DOHH2 (cell line): ENCODE results near the gene PLB1.

Source experiments
- H3F3A ChIP-seq: fragments of 200-600 bp; sonication (generic), shearing (Covaris generic); 2 replicates; pipeline ENCODE4 v1.6.0; 2016; ENCODE audit warnings: antibody characterized with exemption, mild to moderate bottlenecking; ENCODE audit not compliant: control insufficient read depth, insufficient read depth
- H3K27ac ChIP-seq: fragments of 200-600 bp; sonication (generic); 2 replicates; pipeline ENCODE4 v1.5.1; 2014; ENCODE audit warnings: low read depth, mild to moderate bottlenecking, low read length, moderate library complexity
- H3K27me3 ChIP-seq: fragments of 200-600 bp; sonication (generic); 2 replicates; pipeline ENCODE4 v1.6.1; 2014; ENCODE audit warnings: mild to moderate bottlenecking, low read length, mixed read lengths; ENCODE audit not compliant: control insufficient read depth
- H3K36me3 ChIP-seq: fragments of 200-600 bp; sonication (generic); 2 replicates; pipeline ENCODE4 v1.6.1; 2014; ENCODE audit warnings: mild to moderate bottlenecking, low read length, moderate library complexity, mixed read lengths; ENCODE audit not compliant: control insufficient read depth
- H3K4me1 ChIP-seq: fragments of 200-600 bp; sonication (generic); 2 replicates; pipeline ENCODE4 v1.6.1; 2014; ENCODE audit warnings: mild to moderate bottlenecking, low read length, mixed read lengths; ENCODE audit not compliant: control insufficient read depth
- H3K4me2 ChIP-seq: fragments of 200-600 bp; sonication (generic); 2 replicates; pipeline ENCODE4 v1.6.0; 2014; ENCODE audit warnings: mild to moderate bottlenecking, low read length, moderate library complexity
- H3K4me3 ChIP-seq: fragments of 200-600 bp; sonication (generic); 2 replicates; pipeline ENCODE4 v1.5.1; 2014; ENCODE audit warnings: mild to moderate bottlenecking, low read length, mixed read lengths
- H3K79me2 ChIP-seq: fragments of 200-600 bp; sonication (generic); 2 replicates; pipeline ENCODE4 v1.6.1; 2014; ENCODE audit warnings: mild to moderate bottlenecking, low read length, mixed read lengths; ENCODE audit not compliant: control insufficient read depth
- H3K9me2 ChIP-seq: fragments of 200-600 bp; sonication (generic); replicated peaks from 2 replicates; pipeline ENCODE4 v1.6.1; 2014; ENCODE audit warnings: mild to moderate bottlenecking, low read length, mixed read lengths; ENCODE audit not compliant: control insufficient read depth
- H3K9me3 ChIP-seq: fragments of 200-600 bp; sonication (generic); 2 replicates; pipeline ENCODE4 v1.6.1; 2014; ENCODE audit warnings: antibody characterized with exemption, low read length, mixed read lengths; ENCODE audit not compliant: control insufficient read depth, insufficient read depth
- H4K20me1 ChIP-seq: fragments of 200-600 bp; sonication (generic); 2 replicates; pipeline ENCODE4 v1.6.0; 2014; ENCODE audit warnings: low read depth, mild to moderate bottlenecking, antibody characterized with exemption, low read length, moderate library complexity; ENCODE audit not compliant: control insufficient read depth, insufficient read depth
- CTCF ChIP-seq: fragments of 200-600 bp; sonication (generic); IDR thresholded peaks from one replicate; pipeline ENCODE4 v1.5.1; 2014; ENCODE audit warnings: antibody characterized with exemption, mild to moderate bottlenecking, low read depth, low read length; ENCODE audit not compliant: poor library complexity, severe bottlenecking
- EZH2phosphoT487 ChIP-seq: fragments of 200-600 bp; sonication (generic); IDR thresholded peaks from 2 replicates; pipeline ENCODE4 v1.6.1; 2017; ENCODE audit warnings: borderline replicate concordance, mild to moderate bottlenecking, antibody characterized with exemption, low read length, moderate library complexity, mixed read lengths

PLB1 gene

GRCh38 chr2:28558158-28558820, 62.4 kb downstream of the PLB1 start:
- no peaks in the 10 kb centered on the region for H3K9me3 ChIP-seq
- TF ChIP-seq EZH2phosphoT487 (no peak), CTCF (no peak)
- H3K79me2 ChIP-seq: no peaks in the 10 kb centered on the region
- no peaks in the 10 kb centered on the region for H3F3A ChIP-seq
- no peak overlapping the region for H3K27ac ChIP-seq
- H3K4me1 ChIP-seq: no peaks in the 10 kb centered on the region
- no peaks in the 10 kb centered on the region for H3K36me3 ChIP-seq
- H3K9me2 ChIP-seq: no peaks in the 10 kb centered on the region
- H3K4me2 ChIP-seq: no peak overlapping the region
- no peaks in the 10 kb centered on the region for H4K20me1 ChIP-seq
- no peak overlapping the region for H3K4me3 ChIP-seq
- H3K27me3 ChIP-seq: no peaks in the 10 kb centered on the region

GRCh38 chr2:28558918-28559317, 63.1 kb downstream of the PLB1 start:
- no peak overlapping the region for H3K4me3 ChIP-seq
- H3K27ac ChIP-seq: no peak overlapping the region
- H3K79me2 ChIP-seq: no peaks in the 10 kb centered on the region
- H3K9me3 ChIP-seq: no peaks in the 10 kb centered on the region
- TF ChIP-seq CTCF (no peak), EZH2phosphoT487 (no peak)
- H4K20me1 ChIP-seq: no peaks in the 10 kb centered on the region
- no peaks in the 10 kb centered on the region for H3K4me1 ChIP-seq
- no peak overlapping the region for H3K4me2 ChIP-seq
- no peaks in the 10 kb centered on the region for H3K27me3 ChIP-seq
- H3F3A ChIP-seq: no peaks in the 10 kb centered on the region
- H3K9me2 ChIP-seq: no peaks in the 10 kb centered on the region
- no peaks in the 10 kb centered on the region for H3K36me3 ChIP-seq

GRCh38 chr2:28563869-28564268, 68.0 kb downstream of the PLB1 start:
- no peak for TF ChIP-seq CTCF
- TF ChIP-seq EZH2phosphoT487: no peak
- H3K4me1 ChIP-seq: peaks cover 9% of the 10 kb centered on the region
- no peak overlapping the region for H3K4me2 ChIP-seq
- no peaks in the 10 kb centered on the region for H3K79me2 ChIP-seq
- H3K36me3 ChIP-seq: no peaks in the 10 kb centered on the region
- no peaks in the 10 kb centered on the region for H3F3A ChIP-seq
- peaks cover 8% of the 10 kb centered on the region; the same call in 1 of the 2 replicates for H3K27me3 ChIP-seq
- H3K9me3 ChIP-seq: no peaks in the 10 kb centered on the region
- H4K20me1 ChIP-seq: no peaks in the 10 kb centered on the region
- no peak overlapping the region for H3K4me3 ChIP-seq
- no peak overlapping the region for H3K27ac ChIP-seq
- H3K9me2 ChIP-seq: no peaks in the 10 kb centered on the region
